Fibroblast of pulmonary artery (primary cell): Measurements from ENCODE around the gene SGPL1.

Source experiments
- DNase-seq: peaks from one replicate; pipeline ENCODE4 v3.0.0-alpha.2; 2010; ENCODE audit warnings: low read depth
- H3K4me3 ChIP-seq: replicated peaks from 2 replicates; pipeline ENCODE4 v1.5.1; 2011; ENCODE audit warnings: low read depth, mild to moderate bottlenecking, control low read depth, low read length, moderate library complexity
- CTCF ChIP-seq: IDR thresholded peaks from 2 replicates; pipeline ENCODE4 v1.5.1; 2011; ENCODE audit warnings: mild to moderate bottlenecking, control low read depth, low read length, inconsistent platforms; ENCODE audit errors: missing control alignments

SGPL1 gene

GRCh38 chr10:70847659-70848360 lies 32.1 kb downstream of the SGPL1 start:
- DNase-seq, result no peak

GRCh38 chr10:70849582-70850016 lies 33.9 kb downstream of the SGPL1 start:
- peak; percentile 86 for DNase-seq

More at GRCh38 chr10:70847659-70848360, 32.1 kb downstream of the SGPL1 start:
- no peak for TF ChIP-seq CTCF
- no peak overlapping the region for H3K4me3 ChIP-seq

GRCh38 chr10:70850097-70850496 lies 34.3 kb downstream of the SGPL1 start:
- no peak for TF ChIP-seq CTCF
- no peak overlapping the region for H3K4me3 ChIP-seq
- DNase-seq, result peak; percentile 22

More at GRCh38 chr10:70849582-70850016, 33.9 kb downstream of the SGPL1 start:
- TF ChIP-seq CTCF, result no peak
- no peak overlapping the region for H3K4me3 ChIP-seq

GRCh38 chr10:70851597-70852475 lies 36.1 kb downstream of the SGPL1 start:
- no peak overlapping the region for H3K4me3 ChIP-seq
- DNase-seq, result no peak

GRCh38 chr10:70853038-70853437 lies 37.3 kb downstream of the SGPL1 start:
- DNase-seq, result no peak
- H3K4me3 ChIP-seq, result no peak overlapping the region
- TF ChIP-seq CTCF, result no peak

More at GRCh38 chr10:70851597-70852475, 36.1 kb downstream of the SGPL1 start:
- no peak for TF ChIP-seq CTCF

- TF ChIP-seq CTCF, result no peak
Measured at GRCh38 chr10:70853457-70853856, 37.7 kb downstream of the SGPL1 start.

More at GRCh38 chr10:70853457-70853856, 37.7 kb downstream of the SGPL1 start:
- H3K4me3 ChIP-seq, result no peak overlapping the region
- no peak for DNase-seq
